ENCODE measurements around the gene MX1. TPM values are rescaled to one million over a fixed set of nuclear protein-coding genes. Genes with fewer than 3 reads are reported as not detected.

The MX1 gene
- total RNA-seq, 4 donors from 2014 or later, result 4.3 to 16.4 (median 8.5) TPM

GRCh38 chr21:41453198-41453597 lies 27.2 kb downstream of the MX1 start:
- Histone ChIP-seq H3K4me3 (no peak overlapping the region), H3K36me3 (peaks cover 58% of the 10 kb centered on the region), H3K9me3 (no peaks in the 10 kb centered on the region), H3K27ac (no peak overlapping the region), H3K27me3 (no peaks in the 10 kb centered on the region), H3K4me1 (no peaks in the 10 kb centered on the region)
- WGBS, result 73% methylated on average over 3 of the region's 3 CpGs
- no peak for TF ChIP-seq CTCF (IDR thresholded peaks at IDR 0.05)
- no peak for TF ChIP-seq POLR2A (IDR thresholded peaks at IDR 0.05)
- no peak for TF ChIP-seq POLR2AphosphoS5 (IDR thresholded peaks at IDR 0.05)
- DNase-seq (ENCODE audit: low spot score in 2 of 2), result no peak

GRCh38 chr21:41453761-41454160 lies 27.7 kb downstream of the MX1 start:
- no peak overlapping the region for H3K4me3 ChIP-seq
- no peaks in the 10 kb centered on the region for H3K9me3 ChIP-seq
- DNase-seq (ENCODE audit: low spot score in 2 of 2), result no peak
- no peak for TF ChIP-seq POLR2A (IDR thresholded peaks at IDR 0.05)
- no peak for TF ChIP-seq CTCF (IDR thresholded peaks at IDR 0.05)
- no peak for TF ChIP-seq POLR2AphosphoS5 (IDR thresholded peaks at IDR 0.05)
- no peak for TF ChIP-seq EP300 (IDR thresholded peaks at IDR 0.05)
- no peaks in the 10 kb centered on the region for H3K27me3 ChIP-seq
- no peaks in the 10 kb centered on the region for H3K4me1 ChIP-seq
- H3K36me3 ChIP-seq, result peaks cover 63% of the 10 kb centered on the region
- H3K27ac ChIP-seq, result no peak overlapping the region
- WGBS, result 64% methylated on average over 3 of the region's 3 CpGs

- no peak overlapping the region for H3K4me3 ChIP-seq
- peaks cover 41% of the 10 kb centered on the region for H3K36me3 ChIP-seq
- H3K27ac ChIP-seq, result no peak overlapping the region
- H3K4me1 ChIP-seq, result peaks cover 3% of the 10 kb centered on the region
- WGBS, result 91% methylated on average over 6 of the region's 6 CpGs
- no peaks in the 10 kb centered on the region for H3K27me3 ChIP-seq
- no peak for DNase-seq (ENCODE audit: low spot score in 2 of 2)
- TF ChIP-seq CTCF (IDR thresholded peaks at IDR 0.05) (no peak), EP300 (IDR thresholded peaks at IDR 0.05) (no peak), POLR2AphosphoS5 (IDR thresholded peaks at IDR 0.05) (no peak), POLR2A (IDR thresholded peaks at IDR 0.05) (no peak)
- no peaks in the 10 kb centered on the region for H3K9me3 ChIP-seq
These were observed 32.1 kb downstream of the MX1 start for GRCh38 chr21:41458121-41458520.

- no peaks in the 10 kb centered on the region for H3K27me3 ChIP-seq
- no peaks in the 10 kb centered on the region for H3K9me3 ChIP-seq
- no peak overlapping the region for H3K4me3 ChIP-seq
- WGBS, result 93% methylated on average over 22 of the region's 22 CpGs
- TF ChIP-seq CTCF (IDR thresholded peaks at IDR 0.05) (no peak), POLR2A (IDR thresholded peaks at IDR 0.05) (no peak), EP300 (IDR thresholded peaks at IDR 0.05) (no peak), POLR2AphosphoS5 (IDR thresholded peaks at IDR 0.05) (no peak)
- peaks cover 37% of the 10 kb centered on the region for H3K36me3 ChIP-seq
- no peak for DNase-seq (ENCODE audit: low spot score in 2 of 2)
- peaks cover 3% of the 10 kb centered on the region for H3K4me1 ChIP-seq
- no peak overlapping the region for H3K27ac ChIP-seq
These were observed 32.5 kb downstream of the MX1 start for GRCh38 chr21:41458559-41458958.

GRCh38 chr21:41459884-41460534 lies 34.0 kb downstream of the MX1 start:
- no peak for TF ChIP-seq POLR2A (IDR thresholded peaks at IDR 0.05)
- no peak for TF ChIP-seq EP300 (IDR thresholded peaks at IDR 0.05)
- no peak for TF ChIP-seq CTCF (IDR thresholded peaks at IDR 0.05)
- WGBS, result 88% methylated on average over 9 of the region's 9 CpGs
- Histone ChIP-seq H3K4me1 (peaks cover 3% of the 10 kb centered on the region), H3K36me3 (peaks cover 34% of the 10 kb centered on the region), H3K27me3 (no peaks in the 10 kb centered on the region), H3K9me3 (no peaks in the 10 kb centered on the region), H3K4me3 (no peak overlapping the region), H3K27ac (no peak overlapping the region)
- peak in 1 of 2 donors; percentile 55 for DNase-seq (ENCODE audit: low spot score in 2 of 2)
